Activated CD4-positive, alpha-beta T cell treated with anti-CD3 and anti-CD28 coated beads for 4 hours (primary cell): ENCODE data around the gene GLMP.
A peak's percentile ranks its signal among the peaks of the same experiment; 100 is the strongest.

ENCODE experiments used
- DNase-seq, 2 donors: peaks; one replicate each; pipeline ENCODE4 v3.0.0-alpha.2; 2020

The GLMP gene

DNA sequence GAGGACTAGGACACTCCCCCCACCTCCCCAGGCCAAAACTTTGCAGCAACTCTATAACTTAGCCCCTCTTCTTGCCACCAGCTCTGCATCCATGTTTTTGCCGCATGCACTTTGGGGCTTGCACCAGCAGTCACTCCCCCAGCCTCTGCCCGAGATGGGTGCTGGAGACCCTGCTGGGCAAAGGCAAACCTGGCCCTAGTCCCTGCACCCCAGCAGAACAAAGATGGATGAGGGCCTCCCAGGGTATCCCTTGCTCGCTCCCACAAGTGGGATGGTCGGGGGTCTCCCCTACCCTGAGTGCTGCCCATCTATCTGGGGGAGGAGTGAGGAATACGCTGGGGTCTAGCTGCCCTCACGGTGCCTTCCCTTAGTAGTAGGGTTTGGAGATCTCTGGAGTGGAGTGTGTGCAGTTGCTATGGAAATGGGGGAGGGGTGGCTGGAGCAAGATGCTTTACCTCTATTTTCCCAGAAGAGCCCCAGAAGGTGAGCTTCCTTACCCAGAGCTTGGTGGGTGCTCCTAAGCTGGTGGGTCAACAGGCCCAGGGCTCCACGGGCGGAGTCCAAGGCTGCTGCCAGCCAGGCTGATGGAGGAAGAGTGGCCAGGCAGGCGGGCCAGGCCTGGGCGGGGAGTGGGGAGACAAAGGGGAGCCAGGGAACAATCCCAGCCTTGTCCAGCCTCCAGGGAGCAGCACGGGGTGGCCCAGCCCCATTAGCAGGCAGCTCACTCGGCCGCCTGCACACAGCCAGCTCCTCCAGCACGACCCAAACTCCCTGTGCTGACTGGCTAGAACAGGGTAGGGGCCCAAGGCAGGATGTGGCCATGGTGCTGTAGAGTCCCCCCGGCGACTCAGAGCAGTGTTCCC lies 47.8 kb downstream of the GLMP start, which contains the start of gene PAQR6:
TSS of gene PAQR6 (minus strand) at position 597 of the 863 bp plus-strand sequence. CDS start 1,325 bp downstream, outside the sequence.
- no peak for DNase-seq

GRCh38 chr1:156246781-156247459 lies 48.6 kb downstream of the GLMP start:
- DNase-seq, result no peak

- no peak for DNase-seq
These were observed 49.2 kb downstream of the GLMP start for GRCh38 chr1:156246241-156246780.

DNA sequence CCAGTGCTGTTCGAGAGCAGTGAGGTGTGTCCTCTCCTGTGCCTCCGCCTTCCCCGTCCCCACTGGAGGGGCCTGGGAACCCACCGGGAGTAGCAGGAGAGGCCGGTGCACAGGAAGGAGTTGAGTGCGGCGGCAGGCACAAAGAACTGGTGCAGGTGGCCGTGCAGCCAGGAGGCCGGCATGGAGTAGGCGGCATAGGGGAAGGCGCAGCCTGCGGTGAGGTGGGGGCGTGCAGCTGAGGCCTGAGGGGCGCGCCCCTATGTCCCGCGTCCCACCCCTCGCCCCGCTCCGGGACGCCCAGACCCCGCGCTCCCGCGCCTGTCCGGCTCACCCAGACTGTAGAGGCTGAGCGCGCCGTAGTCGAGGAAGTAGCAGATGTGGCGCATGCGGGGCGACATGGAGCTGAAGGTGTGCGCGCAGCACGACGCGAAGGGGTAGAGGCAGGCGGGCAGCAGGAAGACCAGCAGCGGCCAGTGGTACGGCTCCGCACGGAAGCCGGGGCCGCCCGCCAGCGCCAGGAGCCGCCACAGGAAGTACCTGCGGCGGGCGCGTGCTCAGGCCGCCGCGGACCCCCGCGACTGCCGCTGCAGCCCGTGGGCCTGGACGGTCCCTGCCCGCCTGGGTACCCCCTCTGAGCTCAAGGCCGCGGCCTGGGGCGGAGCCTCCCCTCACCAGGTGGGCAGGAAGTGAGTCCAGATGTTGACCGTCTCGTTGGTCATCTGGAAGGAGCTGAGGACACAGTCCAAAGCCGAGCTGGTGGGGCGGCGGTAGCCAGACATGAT lies 49.8 kb downstream of the GLMP start:
- peak; percentile 20 to 26 for DNase-seq

DNA sequence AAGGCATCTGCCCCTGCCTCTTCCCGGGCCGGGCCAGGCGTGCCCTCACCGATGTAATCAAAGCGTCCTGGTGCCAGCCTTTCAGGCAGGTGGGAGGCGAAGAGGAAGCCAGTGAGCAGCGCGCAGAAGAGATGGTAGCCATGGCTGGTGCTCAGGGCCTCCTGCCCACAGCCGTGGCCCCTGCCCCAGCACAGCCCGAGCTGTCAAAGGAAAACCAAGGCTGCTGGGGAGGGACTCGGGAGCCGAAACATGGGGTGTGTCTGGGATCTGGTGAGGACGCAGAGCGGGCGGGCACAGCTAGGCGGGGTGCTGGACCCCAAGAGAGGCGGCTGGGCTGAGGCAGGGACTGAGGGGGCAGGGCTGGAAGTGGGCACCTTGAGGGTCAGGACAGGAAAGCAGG lies 50.8 kb downstream of the GLMP start:
- DNase-seq, result no peak

DNA sequence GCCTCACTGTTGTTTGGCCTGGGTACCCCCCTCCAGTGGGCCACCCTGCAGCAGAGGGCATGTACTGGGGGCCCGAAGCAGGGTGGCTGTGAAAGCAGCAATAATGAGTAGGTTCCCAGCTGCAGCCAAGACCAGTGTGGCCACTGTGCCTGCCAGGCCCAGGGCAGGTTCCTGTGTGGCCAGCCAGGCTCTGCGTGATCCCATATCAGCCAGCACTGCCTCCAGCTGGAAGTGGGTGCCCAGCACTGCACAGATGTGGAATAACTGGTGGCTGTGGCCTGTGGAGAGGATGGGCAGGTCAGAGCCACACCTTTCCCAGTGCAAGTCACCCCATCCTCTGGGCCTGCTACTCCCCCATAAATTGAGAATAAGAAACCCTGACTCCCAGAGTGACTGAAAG lies 51.4 kb downstream of the GLMP start:
- DNase-seq, result no peak

DNA sequence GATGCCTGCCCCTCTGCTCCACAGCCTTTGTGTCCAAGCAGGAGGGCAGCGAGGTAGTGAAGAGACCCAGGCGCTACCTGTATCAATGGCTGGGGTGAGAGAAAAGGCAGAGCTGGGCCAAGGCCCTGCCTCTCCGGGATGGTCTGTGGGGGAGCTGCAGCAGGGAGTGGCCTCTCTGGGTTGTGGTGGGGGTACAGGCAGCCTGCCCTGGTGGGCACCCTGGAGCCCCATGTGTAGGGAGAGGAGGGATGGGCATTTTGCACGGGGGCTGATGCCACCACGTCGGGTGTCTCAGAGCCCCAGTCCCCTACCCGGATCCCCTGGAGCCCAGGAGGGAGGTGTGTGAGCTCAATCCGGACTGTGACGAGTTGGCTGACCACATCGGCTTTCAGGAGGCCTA lies 52.7 kb downstream of the GLMP start:
- DNase-seq, result no peak
